HUES64 (cell line): ENCODE data around the gene GPC6.

Experiments used
- H3K27ac ChIP-seq: 2 replicates; pipeline ENCODE4 v1.7.0; 2013; ENCODE audit warnings: low read depth, low read length, inconsistent platforms
- H3K27me3 ChIP-seq: 2 replicates; pipeline ENCODE4 v1.6.1; 2013; ENCODE audit warnings: mild to moderate bottlenecking, low read length; ENCODE audit not compliant: insufficient read depth
- H3K36me3 ChIP-seq: 2 replicates; pipeline ENCODE4 v1.6.1; 2013; ENCODE audit warnings: mild to moderate bottlenecking, low read length; ENCODE audit not compliant: insufficient read depth
- H3K4me1 ChIP-seq: 2 replicates; pipeline ENCODE4 v1.6.1; 2013; ENCODE audit warnings: mild to moderate bottlenecking, low read length, moderate library complexity; ENCODE audit not compliant: insufficient read depth
- H3K4me3 ChIP-seq: 2 replicates; pipeline ENCODE4 v1.5.1; 2013; ENCODE audit warnings: mild to moderate bottlenecking, low read length, moderate library complexity
- H3K9ac ChIP-seq: 2 replicates; pipeline ENCODE4 v1.6.1; 2013; ENCODE audit warnings: mild to moderate bottlenecking, low read depth, low read length
- H3K9me3 ChIP-seq: 2 replicates; pipeline ENCODE4 v1.6.1; 2013; ENCODE audit warnings: low read depth, low read length; ENCODE audit not compliant: insufficient read depth
- WGBS: fragments of 150-250, 120-280 bp; methylation state at CpG from one replicate; pipeline ENCODE4 v1.1.7; 2013; ENCODE audit warnings: missing lambda C conversion rate; 5-methylcytosine and 5-hydroxymethylcytosine counted together

The GPC6 gene

DNA sequence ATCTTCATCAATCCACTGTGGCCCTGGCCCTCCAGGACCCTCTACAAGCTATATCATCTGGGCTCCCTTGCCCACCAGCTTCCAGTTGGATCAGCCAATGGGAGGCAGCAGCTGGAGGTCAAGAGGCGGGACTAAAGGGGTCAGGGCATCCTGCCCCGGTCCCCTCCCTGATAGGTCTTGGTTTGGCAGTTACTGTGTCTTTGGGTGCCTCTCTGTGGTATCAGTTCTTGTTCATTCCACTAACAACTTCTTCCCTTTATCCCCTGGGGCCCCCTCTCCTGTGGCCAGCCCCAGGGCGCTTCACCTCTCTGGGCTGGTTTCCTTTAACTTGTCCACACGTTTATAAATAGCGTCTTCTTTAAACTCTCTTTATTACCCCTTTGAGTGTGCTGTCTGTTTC is 1169.3 kb downstream of the GPC6 start:
- Histone ChIP-seq H3K27ac (no peak overlapping the region), H3K9ac (no peak overlapping the region), H3K4me3 (no peak overlapping the region), H3K27me3 (no peaks in the 10 kb centered on the region), H3K36me3 (no peaks in the 10 kb centered on the region), H3K9me3 (no peaks in the 10 kb centered on the region), H3K4me1 (no peaks in the 10 kb centered on the region)
- whole genome bisulfite sequencing = 92% methylated on average over 5 of the region's 5 CpGs

DNA sequence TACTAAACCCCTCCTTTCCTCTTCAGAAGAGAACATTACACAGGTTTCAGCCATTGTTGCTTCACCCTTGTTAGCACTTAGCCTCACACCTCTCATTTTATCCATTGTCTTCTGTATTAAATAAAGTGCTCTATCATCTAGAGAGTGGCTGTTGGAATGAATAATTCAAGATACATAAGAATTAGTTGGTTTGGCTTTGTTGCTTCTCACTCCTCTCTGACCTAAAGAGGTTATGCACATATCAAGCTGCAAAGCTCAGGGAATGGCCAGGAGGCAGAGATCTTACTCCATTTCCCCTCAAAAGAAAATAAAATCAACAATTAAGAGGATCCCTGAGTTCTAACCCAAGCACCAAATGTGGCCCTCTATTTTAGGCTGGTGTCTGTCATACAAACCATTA is 1173.2 kb downstream of the GPC6 start:
- Histone ChIP-seq H3K9ac (no peak overlapping the region), H3K27me3 (no peaks in the 10 kb centered on the region), H3K4me3 (no peak overlapping the region), H3K9me3 (no peaks in the 10 kb centered on the region), H3K4me1 (no peaks in the 10 kb centered on the region), H3K36me3 (no peaks in the 10 kb centered on the region), H3K27ac (no peak overlapping the region)

DNA sequence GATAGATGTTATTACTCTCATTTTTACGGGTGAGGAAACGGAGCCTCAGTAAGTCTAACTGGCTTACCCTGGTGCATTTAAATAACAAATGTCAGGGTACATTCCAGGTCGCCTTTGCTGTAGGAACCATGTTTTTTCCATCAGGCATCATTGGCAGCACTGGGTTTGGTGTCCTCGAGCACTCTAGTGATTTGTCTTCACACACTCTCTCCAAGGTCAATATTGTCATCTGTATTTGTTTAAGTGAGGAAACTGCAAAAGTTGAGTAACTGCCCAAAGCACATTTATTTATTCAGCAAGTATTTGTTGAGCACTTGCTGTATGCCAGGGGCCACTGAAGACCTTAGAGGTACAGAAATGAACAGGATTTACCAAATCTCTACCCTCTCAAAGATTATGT is 1174.3 kb downstream of the GPC6 start:
- Histone ChIP-seq H3K9ac (no peak overlapping the region), H3K27me3 (no peaks in the 10 kb centered on the region), H3K4me1 (no peaks in the 10 kb centered on the region), H3K9me3 (no peaks in the 10 kb centered on the region), H3K36me3 (no peaks in the 10 kb centered on the region), H3K27ac (no peak overlapping the region), H3K4me3 (no peak overlapping the region)
- 88% methylated on average over 4 of the region's 4 CpGs for WGBS

GRCh38 chr13:94408314-94409036 is 1181.9 kb downstream of the GPC6 start:
- H3K27me3 ChIP-seq = no peaks in the 10 kb centered on the region
- no peak overlapping the region for H3K4me3 ChIP-seq
- H3K36me3 ChIP-seq = no peaks in the 10 kb centered on the region
- no peak overlapping the region for H3K9ac ChIP-seq
- 95% methylated on average over 7 of the region's 7 CpGs for WGBS
- no peaks in the 10 kb centered on the region for H3K9me3 ChIP-seq
- peaks cover 3% of the 10 kb centered on the region; the same call in 1 of the 2 replicates for H3K4me1 ChIP-seq
- H3K27ac ChIP-seq = no peak overlapping the region

DNA sequence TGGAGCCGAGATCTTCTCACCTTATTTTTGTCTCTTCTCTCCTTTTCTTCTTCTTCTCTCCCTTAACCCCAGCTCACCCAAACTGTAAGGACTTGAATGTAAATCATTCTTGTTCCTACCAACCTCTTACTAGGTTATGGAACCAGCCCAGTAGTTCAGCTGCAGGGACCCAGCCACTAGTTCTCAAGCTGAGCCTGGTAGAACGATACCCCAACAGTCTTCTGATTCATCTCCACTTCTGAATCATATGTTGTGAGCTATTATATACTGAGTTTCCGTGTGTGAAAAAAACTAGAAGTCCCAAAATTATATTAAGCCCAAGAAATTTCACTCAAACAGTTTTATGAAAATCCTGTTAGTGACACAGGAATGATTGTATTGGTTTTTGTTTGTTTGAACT is 1185.1 kb downstream of the GPC6 start:
- Histone ChIP-seq H3K9ac (no peak overlapping the region), H3K36me3 (no peaks in the 10 kb centered on the region), H3K27ac (no peak overlapping the region), H3K4me3 (no peak overlapping the region), H3K27me3 (no peaks in the 10 kb centered on the region), H3K9me3 (no peaks in the 10 kb centered on the region), H3K4me1 (peaks cover 14% of the 10 kb centered on the region; the same call in 1 of the 2 replicates)
- WGBS = 64% methylated on average over 2 of the region's 3 CpGs

DNA sequence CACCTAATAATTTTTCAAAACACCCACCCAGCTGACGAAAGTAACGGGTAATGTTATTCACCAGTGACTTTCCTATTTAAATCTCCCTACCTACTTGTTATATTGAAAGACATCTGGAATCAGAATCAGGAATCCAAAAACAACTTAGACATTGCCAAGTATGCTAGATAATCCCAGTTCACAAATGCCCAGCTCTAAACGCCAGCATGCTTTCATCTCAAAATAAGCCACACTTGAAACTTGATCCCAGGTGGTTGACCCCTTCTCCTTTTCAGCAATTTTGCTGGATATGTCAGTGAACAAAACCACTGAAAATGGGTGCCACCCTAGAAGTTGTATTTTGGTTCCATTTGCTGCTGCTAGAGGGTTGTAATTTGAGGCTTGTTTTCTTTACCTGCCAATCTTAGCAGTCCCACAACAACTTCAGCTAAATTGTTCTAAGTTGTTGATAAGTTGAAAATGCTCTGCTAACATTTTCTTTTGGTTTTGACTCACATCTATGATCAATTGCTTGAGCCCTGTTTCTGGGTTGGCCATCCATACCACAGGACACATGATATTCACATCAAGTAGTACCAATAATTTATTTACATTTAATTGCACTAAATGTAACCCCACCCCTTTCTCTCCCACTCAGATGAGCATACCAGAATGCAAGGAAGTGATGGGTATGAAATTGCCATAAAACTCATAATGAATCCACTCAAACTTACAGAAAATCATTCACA is 1186.4 kb downstream of the GPC6 start:
- no peaks in the 10 kb centered on the region for H3K36me3 ChIP-seq
- WGBS = 71% methylated on average over 3 of the region's 3 CpGs
- no peak overlapping the region for H3K4me3 ChIP-seq
- H3K9ac ChIP-seq = no peak overlapping the region
- no peak overlapping the region for H3K27ac ChIP-seq
- no peaks in the 10 kb centered on the region for H3K27me3 ChIP-seq
- H3K9me3 ChIP-seq = no peaks in the 10 kb centered on the region
- peaks cover 14% of the 10 kb centered on the region; the same call in 1 of the 2 replicates for H3K4me1 ChIP-seq

GRCh38 chr13:94413598-94413944 is 1187.0 kb downstream of the GPC6 start:
- Histone ChIP-seq H3K9me3 (no peaks in the 10 kb centered on the region), H3K27ac (no peak overlapping the region), H3K9ac (no peak overlapping the region), H3K27me3 (no peaks in the 10 kb centered on the region), H3K4me3 (no peak overlapping the region), H3K4me1 (peaks cover 14% of the 10 kb centered on the region; the same call in 1 of the 2 replicates), H3K36me3 (no peaks in the 10 kb centered on the region)

- H3K4me1 ChIP-seq = peaks cover 17% of the 10 kb centered on the region
- no peak overlapping the region for H3K4me3 ChIP-seq
- WGBS = 97% methylated on average over 1 of the region's 1 CpG
Observed at GRCh38 chr13:94414141-94414540, 1187.5 kb downstream of the GPC6 start.

GRCh38 chr13:94414708-94415107 is 1188.1 kb downstream of the GPC6 start:
- Histone ChIP-seq H3K27me3 (no peaks in the 10 kb centered on the region), H3K27ac (no peak overlapping the region), H3K9ac (no peak overlapping the region), H3K36me3 (no peaks in the 10 kb centered on the region), H3K4me3 (no peak overlapping the region), H3K4me1 (peaks cover 22% of the 10 kb centered on the region), H3K9me3 (no peaks in the 10 kb centered on the region)
- 83% methylated on average over 3 of the region's 4 CpGs for WGBS

More at GRCh38 chr13:94414141-94414540, 1187.5 kb downstream of the GPC6 start:
- no peaks in the 10 kb centered on the region for H3K27me3 ChIP-seq
- no peak overlapping the region for H3K9ac ChIP-seq
- H3K9me3 ChIP-seq = no peaks in the 10 kb centered on the region
- H3K27ac ChIP-seq = no peak overlapping the region
- H3K36me3 ChIP-seq = no peaks in the 10 kb centered on the region

- 89% methylated on average over 6 of the region's 7 CpGs for WGBS
- H3K9ac ChIP-seq = no peak overlapping the region
Observed at GRCh38 chr13:94415500-94416237, 1189.1 kb downstream of the GPC6 start.

DNA sequence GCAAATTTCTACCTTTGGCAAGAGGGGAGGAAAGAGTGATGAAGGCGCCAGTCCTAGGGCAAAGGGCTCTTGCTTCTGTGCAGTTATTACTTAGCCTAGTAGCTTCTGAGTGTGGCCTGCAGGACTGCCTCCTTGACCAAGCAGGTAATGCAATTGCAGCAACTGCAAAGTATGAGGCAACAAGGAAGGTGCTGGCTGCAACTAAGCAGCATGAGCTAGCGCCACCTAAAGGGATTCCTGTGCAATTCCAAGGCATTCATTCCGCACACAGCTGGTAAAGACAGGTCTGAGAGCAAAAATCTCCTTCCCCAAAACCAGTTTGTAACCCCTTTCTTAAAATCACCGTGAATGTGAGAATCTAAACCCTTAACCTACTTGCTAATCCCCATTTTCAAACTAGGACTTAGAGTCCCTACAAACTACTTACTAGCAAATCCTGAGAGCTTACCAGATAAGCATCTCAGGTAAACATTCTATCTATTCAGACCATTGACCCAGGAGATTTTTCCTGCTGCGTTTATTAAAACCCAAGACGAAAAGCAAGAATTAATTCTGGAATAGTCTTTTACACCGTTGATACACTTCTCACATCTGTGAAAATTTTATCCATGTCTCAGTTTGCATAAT is 1190.0 kb downstream of the GPC6 start:
- no peaks in the 10 kb centered on the region for H3K27me3 ChIP-seq
- 48% methylated on average over 7 of the region's 7 CpGs for WGBS
- H3K27ac ChIP-seq = no peak overlapping the region
- peaks cover 3% of the 10 kb centered on the region; the same call in 1 of the 2 replicates for H3K9me3 ChIP-seq
- no peak overlapping the region for H3K4me3 ChIP-seq
- H3K9ac ChIP-seq = no peak overlapping the region
- H3K4me1 ChIP-seq = peaks cover 30% of the 10 kb centered on the region
- H3K36me3 ChIP-seq = no peaks in the 10 kb centered on the region

More at GRCh38 chr13:94415500-94416237, 1189.1 kb downstream of the GPC6 start:
- Histone ChIP-seq H3K36me3 (no peaks in the 10 kb centered on the region), H3K4me1 (peaks cover 30% of the 10 kb centered on the region), H3K27me3 (no peaks in the 10 kb centered on the region), H3K27ac (no peak overlapping the region), H3K9me3 (no peaks in the 10 kb centered on the region), H3K4me3 (no peak overlapping the region)
